Measurements from ENCODE around the gene LDB3.

Gene LDB3

DNA sequence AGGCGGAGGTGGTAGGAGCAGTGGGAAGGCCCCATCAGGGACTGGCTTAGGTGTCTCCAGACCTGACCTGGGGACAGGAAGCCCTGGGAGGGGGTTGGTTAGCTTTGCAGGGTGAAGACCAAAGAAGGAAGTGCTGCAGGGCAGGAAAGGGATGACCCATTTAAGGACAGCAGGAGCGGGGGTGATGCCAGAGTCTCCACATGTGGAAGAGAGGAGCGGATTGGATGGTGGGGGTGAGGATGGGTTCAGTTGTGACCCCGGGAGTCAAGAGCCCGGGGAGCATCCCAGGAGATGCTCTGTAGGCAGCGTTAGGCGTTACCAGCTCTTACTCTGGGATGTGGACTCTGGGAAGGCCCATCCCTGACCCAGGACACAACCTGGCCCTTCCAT is 3.1 kb upstream of the LDB3 start:
- no peak for DNase-seq

DNA sequence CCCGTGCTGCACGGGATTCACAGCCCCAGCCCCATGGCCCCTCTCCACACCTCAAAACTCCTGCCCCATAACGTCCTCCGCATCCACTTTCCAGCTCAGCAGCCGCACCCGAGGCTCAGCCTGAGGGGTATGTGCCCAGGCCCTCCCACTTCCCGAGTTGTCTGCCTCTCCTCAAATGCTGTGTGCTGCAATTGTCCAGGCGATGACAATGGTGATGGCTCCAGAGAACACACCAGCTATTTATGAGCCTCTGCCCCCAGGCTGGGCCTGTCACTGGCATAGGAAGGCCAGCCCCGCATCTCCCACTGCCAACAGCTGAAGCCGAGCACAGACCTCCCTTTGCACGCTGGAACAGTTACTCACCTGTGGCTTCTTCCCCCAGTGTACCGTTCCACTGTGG is 2.4 kb upstream of the LDB3 start:
- DNase-seq: no peak

DNA sequence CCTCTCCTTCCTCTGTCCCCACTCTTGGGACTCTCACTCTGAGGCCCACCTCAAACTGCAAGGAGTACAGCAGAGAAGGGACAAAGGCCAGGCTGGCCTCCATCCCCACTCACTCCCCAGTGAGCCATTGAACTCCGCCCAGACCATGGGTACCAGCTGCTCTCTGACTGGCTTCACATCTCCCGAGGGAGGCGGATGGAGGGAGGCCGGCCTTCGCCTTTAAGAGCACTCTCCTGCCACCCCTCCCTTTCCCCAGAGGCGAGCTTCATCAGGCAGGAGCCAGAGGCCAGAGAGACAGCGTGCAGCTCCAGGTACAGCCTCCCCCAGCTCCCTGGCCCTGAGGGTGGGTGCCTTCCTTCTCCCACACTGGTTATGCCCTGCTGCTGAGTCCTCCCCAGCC is 1.8 kb upstream of the LDB3 start:
- DNase-seq: no peak

DNA sequence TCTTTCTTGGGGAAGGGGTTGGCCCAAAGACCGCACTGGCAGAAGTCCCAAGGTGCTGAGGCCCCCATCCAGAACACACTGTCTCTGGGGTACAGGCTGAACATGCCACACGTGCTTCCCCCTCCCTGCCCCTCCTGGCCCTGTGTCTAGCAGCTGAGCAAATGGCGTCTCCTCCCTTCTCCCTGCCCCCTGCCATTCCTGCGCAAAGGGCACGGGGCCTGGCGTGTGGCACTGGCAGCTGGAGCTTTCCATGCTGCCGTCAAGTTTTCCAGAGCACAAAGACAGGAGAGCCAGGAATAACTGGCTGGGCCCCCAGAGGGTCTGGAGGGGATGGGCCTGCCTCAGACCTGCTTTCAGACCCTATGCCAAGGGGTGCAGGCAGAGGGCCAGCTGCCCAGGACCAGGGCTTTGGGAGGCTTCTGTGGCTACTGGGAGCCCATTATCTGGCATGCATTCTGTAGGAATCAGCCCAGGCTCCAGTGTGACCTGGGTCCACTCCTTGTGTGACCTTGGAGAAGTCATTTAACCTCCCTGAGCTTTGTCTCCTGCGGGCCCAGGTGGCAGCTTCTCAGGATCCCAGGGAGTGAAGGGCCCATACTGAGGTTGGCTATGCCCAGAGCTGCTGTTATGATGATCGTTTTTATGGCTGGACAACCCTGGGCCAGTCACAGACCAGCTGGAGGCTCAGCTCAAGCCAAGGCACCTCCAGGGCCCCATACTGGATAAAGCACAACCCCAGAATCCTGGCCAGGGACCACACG is 710 bp upstream of the LDB3 start:
- DNase-seq: no peak

DNA sequence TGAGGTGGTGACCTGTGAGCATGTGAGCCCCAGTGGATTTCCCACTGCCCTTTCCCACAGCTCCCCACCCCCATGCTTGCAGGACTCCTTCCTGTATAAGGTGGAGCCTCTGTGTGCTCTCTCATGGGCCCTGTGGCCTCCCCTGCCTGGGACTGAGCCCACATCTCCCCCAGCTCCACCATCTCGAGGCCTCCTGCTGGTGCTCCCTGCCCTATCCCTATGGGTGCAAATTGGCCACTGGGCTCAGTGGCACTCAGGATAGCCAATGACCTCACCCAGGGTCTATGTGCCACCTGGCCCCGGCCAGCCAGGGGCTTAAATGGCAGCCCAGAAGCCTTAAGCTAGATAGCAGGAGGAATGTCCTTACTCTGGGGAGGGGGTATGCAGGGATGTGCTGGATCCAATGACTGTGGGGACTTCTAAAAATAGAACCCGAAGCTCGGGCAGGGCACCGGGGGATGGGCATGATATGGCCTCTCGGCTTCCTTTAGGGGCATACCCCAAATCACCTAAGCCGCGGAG is 2.0 kb downstream of the LDB3 start:
- no peak for DNase-seq

DNA sequence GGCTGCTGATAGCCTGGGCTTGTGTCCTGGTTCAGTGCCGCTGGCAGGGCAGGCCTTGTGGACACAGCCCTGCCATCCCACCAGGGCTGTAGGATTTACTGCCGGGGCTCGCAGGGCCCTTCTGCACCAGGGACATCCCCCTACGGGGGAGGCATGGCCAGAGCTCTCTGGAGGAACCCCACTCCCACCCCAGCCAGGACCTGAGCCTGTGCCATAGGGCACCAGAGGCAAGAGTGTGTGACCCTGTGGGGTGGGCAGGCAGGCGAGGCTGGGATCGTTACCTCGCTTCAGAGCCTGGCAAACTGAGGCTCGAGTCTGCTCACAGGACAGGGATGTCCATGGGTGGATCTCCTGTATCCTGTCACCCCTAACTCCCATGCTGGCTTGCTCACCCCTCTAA is 2.6 kb downstream of the LDB3 start:
- no peak for DNase-seq

DNA sequence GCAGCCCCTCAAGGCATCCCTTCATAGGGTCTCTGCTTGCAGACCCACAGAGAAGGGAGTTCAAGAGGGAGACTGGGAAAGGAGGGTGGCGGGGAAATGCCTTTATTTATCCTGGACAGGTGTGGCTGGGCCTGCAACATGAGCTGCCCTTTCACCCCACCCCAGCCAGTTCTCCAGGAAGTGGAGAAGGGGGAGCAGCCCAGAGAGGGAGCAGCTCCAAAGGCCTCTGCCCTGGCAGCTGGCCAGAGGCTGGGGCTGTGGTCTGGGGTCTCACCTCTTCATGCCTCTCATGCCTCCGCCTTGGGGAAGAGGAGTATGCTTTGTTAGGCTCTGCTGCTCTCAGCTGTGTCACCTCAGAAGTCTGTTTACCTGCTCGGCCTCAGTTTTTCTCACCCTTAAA is 3.1 kb downstream of the LDB3 start:
- no peak for DNase-seq

DNA sequence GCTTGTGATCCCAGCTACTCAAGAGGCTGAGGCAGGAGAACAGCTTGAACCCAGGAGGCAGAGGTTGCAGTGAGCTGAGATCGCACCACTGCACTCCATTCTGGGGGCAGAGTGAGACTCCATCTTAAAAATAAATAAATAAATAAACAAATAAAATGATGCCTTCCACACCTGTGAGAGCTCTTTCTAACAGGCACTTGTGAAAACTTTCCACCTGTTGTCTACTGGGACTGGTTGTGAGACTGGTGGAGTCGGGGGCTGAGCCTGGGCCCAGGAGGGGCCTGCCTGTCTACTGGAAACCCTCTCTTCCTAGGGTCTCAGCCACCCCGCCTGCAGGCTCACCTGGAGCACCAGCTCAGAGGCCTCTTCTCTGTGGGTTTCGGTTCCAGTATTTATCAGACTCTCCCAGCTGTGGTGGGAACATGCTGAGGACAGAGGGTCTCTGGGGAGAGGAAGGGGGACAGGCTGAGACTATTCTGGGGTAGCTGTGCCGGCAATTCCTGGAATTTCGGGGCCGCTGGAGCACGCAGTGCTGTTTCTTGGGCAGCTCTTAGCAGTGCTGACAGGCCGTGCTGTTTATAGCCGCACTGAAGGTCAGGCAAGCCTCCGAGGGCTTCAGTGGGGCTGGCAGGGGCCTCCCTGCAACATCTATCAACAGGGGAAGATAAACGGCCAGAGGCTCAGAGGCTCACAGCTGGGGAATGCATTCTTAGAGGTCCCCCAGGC is 3.8 kb downstream of the LDB3 start:
- no peak for DNase-seq

DNA sequence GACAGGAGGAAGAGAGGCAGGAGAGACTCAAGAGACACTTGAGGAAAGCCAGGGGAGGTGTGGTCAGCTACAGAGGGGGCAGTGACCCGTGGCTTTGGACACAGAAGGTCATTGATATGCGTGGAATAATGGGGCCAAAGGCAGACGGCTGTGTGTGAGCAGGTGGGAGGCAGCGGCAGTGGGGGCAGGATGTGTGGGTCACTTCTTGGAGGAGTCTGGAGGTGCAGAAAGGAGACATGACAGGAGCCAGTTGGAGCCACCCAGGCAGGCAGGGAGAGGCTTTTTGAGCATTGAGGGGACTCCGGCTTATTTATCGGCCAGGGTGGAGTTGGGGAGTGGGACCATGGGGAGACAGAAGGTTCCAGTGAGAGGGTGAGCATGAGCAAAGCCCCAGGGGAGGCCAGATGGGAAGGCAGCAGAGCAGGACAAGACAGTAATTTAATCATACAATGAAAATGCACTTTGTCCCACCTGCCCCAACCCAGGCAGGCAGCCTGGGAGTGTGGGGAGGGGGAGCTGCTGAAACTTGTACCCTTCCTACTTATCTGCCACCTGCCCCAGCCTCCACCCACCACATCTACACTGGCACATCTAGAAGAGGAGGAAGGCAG is 5.0 kb downstream of the LDB3 start:
- no peak for DNase-seq

DNA sequence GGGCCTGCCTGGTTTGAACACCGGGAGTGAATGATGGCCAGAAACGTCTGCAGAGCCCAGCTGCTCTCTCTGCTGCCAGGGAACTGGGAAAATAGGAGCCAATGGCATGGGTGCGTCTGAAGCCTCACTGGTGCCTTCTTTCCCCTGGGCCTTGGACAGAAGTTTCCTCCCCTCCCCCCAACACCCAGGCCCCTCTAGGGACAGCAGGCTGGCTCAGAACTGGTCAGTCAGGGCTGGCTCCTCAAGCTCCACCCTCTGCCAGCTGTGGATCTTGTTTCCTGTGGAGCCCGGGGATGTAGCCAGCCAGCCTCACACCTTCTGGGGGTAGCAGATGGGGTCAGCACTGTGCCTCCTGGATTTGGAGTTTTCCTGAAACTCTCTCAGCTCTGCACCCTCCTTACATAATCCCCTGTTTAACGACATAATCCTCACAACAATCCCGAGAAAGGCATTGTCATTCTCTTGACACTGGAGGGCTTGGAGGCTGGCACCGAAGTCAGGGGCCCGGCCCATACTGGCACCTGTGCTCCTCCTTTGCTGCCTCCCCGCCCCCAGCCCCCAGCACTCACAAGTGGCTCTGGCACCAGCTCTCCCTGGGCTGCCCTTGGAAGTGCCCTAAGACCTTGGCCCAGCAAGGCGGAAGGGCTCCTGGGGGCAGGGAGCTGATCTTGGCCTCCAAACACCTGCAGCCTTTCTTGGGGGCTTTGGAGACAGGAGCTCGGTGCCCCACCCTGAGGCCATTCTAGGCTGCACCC is 5.7 kb downstream of the LDB3 start:
- no peak for DNase-seq

DNA sequence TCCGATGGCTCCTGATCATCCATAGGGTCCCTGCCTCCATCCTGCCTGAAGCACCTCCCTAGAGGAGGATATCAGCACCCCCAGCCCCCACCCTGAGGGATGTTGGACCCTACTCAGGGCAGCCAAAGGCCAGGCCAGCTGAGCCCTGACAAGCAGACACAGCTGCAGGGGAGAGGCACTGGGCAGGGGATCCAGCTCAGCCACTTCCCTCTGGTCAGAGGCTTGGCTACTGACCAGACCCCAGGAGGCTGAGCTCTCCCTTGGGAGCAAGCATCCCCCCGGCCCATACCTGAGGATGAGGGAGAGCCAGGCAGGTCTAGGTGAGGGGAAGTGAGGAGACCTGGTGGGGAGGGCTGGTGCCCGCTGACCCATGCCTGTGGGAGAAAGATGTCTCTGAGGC is 6.6 kb downstream of the LDB3 start:
- no peak for DNase-seq

DNA sequence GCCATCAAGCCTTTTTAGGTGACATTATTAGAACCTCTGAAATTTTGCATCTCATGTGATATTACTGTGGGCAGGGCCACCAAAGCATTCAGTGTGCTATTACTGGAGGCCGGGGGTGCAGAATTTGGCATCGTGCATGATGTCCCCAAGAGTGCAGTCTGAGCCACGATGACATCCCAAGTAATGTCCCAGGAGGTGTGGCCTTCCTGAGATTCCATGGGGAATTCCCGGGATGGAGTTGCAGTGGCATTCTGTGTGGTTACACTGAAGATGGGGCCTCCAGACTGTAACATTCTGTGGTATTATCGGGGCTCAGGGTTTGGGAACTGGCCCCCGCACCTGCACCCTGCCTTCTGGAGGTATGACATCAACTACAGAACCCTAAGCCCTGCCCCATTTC is 9.1 kb downstream of the LDB3 start:
- no peak for DNase-seq

DNA sequence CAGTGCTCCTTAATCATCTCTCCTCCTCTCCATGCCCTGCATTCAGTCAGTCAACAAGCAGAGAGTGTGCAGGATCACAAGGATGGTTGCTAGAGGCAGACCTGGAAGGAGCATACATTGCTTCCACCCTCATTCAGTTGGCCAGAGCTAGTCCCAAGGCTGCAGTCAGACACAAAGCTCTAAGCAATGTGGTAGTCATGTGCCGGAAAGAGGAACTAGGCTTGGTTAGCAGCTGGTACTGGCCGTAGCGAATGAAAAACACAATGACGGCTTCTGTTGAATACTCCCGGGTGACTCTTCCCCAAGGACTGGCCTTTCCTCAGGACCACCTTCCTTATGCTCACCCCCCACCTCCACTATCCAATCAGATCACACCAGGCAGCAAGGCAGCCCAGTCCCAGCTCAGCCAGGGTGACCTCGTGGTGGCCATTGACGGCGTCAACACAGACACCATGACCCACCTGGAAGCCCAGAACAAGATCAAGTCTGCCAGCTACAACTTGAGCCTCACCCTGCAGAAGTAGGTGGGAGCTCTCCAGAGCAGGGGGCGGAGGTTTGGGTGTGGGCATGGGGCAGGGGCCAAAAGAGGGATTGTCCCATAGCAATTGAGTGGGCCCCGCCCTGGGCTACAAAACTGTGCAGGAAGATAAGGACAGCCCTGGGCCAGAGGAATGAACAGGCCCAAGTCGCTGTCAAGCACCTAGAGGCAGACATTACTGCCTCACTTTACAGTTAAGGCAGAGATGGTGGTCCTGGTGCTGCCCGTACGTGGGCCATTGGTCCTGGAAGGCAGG is 10.9 kb downstream of the LDB3 start:
- no peak for DNase-seq

DNA sequence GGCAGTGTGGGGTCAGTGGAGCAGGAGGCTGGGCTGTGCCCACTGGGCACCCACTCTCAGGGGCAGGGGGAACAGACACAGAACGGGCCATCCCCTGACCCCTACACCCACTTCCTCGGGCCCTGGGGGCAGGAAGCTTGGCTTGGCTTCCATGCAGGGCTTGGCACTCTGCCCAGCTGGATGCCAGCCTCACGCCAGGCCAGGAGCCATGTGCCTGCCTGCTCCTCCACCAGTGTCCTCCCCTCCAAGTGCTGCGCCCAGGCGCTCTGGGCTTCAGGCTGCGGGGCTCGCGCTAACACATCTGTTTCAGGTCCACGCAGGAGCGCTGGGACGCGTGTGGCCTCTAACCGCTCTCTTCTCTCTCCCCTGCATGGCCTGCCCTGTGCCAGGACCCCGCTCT is 12.7 kb downstream of the LDB3 start:
- no peak for DNase-seq

DNA sequence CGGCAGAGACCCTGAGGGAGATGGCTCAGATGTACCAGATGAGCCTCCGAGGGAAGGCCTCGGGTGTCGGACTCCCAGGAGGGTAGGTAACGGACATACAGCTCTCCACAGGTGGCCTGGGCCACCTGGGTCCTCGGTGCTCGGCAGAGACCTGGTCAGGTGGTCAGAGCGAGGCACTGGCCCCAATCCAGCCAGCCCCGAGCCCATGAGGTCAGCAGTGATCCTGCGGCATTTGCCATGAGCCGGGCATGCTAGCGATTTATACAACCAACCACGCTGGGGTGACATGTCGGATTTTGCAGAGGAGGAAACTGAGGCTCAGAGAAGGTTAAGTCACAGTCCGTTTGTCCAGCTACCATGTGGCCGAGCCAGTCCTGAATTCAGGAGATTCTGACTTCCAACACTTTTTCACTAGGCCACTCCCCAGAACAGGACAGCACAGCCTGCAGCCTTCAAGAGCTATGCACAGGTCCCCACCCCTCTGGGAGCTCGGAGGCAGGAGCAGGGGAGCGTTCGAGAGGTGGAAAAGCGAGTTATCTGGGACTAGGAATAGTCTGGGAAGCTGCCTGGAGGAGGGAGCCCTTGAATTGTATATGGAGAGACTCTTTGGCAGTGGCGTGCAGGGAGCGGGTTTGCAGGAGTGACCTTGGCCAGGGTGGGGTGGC is 13.5 kb downstream of the LDB3 start:
- DNase-seq: no peak

DNA sequence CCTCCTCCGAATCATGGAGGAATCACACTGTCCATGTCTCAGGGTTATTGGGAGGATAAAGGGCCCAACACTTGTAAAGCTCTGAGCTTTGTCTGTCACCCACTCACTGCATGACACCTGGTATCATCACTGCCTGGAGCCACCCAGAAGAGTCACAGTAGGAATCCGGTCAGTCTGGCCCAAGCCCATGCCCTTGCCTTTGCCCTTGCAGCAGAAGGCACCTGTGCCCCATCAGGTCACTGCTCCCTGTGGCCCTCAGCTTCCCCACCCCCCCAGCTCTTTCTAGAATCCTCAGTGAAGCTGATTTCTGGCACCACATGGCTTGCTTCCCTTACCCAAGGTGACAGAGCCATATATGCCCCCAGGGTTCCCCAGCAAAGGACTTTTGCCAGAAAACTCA is 14.4 kb downstream of the LDB3 start:
- no peak for DNase-seq

DNA sequence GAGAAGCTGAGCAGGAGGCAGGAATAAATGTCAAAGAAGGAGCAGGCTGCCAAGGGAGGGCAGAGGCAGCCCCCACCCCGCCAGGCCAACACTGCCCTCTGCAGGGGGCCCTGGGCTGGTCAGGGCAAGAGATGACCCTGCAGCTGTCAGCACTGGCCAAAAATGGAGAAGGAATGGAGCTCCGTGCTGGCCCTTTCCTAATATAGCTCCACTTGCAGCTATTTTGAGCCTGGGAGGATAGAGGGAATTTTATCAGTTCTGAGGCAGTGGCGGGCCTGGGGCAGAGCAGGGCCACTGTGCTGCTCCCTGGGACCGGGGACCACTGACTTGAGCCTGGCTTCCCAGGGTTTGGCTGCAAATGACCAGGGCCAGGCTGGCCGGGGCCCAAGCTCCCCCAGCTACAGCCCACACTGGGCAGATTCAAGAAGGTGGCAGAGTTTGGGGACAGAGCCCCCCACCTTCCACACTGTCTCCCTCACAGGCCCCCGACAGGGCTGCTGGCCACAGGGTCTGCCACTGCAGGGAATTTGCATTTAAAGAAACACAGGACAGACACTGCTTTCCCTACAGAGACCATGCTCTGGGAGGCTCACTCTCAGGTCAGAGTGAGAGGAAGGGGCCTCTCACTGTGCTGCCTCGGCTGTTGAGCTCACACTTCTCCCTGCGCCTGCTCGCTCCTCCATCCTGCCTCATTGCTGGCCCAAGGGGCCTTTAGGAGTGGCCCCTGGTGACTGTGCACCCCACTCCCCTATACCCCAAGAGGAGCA is 16.2 kb downstream of the LDB3 start:
- no peak for DNase-seq

DNA sequence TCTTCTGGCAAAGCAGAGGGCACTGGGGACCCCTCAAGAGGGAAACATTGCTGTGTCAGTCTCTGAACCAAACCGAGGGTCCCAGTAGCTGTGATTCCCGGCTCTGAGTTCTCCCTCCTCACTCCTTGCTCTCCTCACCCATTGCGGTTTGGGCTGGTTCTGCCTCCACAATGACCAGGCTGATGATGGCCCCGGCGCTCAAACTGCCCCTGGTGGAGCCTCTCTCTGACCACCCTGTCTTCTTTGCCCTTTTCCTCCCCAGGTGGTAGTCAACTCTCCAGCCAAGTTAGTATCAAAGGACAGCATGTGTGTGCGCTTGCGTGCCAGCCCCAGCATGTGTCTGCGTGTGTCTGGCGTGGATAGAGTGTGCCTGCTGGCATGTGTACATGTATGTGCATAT is 17.1 kb downstream of the LDB3 start:
- no peak for DNase-seq

DNA sequence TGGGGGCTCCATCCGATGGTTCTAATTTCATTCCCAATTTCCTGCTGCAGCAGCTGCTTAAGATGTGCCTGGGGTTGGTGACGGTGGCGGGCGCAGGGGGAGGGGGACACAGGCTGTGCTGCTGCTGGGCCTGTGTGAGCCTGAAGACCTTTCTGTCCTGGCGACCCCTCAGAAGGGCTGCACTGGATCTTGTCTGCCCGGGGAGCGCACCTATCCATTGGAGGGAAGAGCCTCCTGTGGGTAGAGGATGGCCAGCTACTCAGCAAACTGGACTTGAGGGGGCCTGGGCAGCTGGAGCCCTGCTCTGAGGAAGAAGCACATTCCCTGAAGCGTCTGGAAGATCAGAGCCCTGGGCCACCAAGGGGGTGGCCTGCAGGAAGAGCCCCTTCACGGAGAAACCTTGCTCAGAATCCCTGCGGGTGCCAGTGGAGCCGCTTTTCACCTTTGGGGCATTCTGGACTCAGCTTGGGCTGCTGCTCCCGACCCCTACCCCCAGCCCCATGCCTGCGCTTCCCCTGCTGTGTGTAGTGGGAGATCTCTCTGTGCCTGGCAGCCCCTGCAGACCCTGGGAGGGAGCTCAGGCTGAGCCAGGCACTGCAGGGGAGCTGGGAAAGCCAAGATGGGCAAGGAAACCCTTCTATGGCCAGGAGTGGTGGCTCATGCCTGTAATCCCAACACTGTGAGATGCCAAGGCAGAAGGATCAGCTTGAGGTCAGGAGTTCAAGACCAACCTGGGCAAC is 17.8 kb downstream of the LDB3 start:
- DNase-seq: no peak

DNA sequence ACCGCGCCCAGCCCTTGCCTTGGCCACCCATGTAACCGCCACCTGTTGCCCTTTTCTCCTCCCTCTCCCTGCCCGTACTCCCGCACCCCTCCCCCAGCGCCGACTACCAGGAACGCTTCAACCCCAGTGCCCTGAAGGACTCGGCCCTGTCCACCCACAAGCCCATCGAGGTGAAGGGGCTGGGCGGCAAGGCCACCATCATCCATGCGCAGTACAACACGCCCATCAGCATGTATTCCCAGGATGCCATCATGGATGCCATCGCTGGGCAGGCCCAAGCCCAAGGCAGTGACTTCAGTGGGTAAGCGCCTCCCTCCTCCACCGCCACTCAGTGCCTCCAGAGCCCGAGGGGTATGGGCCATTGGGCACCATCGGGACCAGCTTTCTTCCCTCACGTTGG is 18.7 kb downstream of the LDB3 start:
- DNase-seq: no peak
